Activated CD8-positive, alpha-beta memory T cell treated with anti-CD3 and anti-CD28 coated beads for 1 hour (primary cell): ENCODE results near the gene SH3RF3.

Source experiments
- DNase-seq, 2 donors: peaks; one replicate each; pipeline ENCODE4 v3.0.0-alpha.2; 2020; ENCODE audit warnings: low read depth in 1 of 2; ENCODE audit errors: extremely low read depth in 1 of 2

Gene SH3RF3

DNA sequence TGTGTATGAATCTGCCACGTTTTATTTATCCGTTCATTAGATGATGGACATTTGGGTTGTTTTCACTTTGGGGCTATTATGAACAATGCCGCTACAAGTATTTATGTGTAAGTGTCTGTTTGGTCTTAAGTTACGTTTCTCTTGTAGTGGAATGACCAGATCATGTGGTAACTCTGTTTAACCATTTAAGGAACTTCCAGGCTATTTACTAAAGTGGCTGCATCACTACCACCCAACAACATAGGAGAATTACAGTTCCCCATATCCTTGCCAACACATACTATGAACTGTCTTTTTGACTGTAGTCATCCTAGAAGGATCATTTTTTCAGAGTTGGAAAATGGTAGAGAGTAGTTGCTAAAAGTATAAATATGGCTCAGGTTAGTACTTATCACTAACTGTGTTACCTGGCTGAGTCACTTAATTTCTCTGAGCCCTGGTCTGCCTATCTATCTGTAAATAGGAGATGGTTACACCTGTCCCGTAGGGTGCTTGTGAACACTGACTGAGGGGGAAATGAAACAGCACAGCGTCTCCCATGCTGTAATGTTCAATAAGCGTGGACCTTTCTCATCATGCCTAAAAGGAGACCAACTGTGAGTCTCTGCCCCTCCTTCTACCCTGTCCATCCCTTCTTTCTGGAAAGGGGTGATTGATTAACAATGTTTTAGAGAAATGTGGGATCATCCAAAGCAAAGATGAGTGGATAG lies 103.1 kb downstream of the SH3RF3 start:
- no peak for DNase-seq

GRCh38 chr2:109232909-109233308 lies 103.9 kb downstream of the SH3RF3 start:
- no peak for DNase-seq

DNA sequence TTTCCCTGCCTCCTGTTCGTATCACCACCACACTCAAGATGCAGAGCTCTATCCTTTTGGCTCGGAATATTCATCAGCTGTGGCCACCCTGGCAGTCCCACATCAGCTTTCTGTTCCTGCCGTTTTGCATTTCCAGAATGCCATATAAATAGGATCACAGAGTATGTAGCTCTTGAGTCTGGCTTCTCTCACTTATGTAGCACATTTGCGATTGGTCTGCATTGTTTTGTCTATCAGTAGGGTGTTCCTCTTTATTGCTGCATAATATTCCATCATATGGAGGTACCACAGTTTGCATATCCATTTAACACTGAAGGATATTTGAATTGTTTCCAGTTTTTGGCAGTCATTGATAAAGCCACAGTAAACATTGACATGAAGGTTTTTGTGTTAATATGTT lies 104.6 kb downstream of the SH3RF3 start:
- DNase-seq = no peak

DNA sequence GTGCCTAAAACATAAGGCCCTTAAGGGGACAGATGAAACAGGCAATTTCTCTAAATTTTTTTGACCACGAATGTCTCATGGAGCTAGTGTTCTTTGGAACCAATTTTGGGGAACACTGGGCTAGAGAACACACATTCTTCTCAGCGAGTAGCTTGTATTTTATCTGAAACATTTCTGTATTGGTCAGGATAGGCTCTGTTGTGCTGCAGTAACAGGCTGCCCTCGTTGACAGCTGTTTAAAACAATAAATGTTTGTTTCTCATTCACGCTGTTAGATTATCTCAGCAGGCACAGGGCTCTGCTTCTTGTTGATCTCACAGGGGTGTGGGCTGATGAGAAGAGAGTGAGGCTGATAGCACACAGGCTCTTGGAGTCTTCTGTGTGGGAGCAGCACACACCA lies 105.3 kb downstream of the SH3RF3 start:
- no peak for DNase-seq

DNA sequence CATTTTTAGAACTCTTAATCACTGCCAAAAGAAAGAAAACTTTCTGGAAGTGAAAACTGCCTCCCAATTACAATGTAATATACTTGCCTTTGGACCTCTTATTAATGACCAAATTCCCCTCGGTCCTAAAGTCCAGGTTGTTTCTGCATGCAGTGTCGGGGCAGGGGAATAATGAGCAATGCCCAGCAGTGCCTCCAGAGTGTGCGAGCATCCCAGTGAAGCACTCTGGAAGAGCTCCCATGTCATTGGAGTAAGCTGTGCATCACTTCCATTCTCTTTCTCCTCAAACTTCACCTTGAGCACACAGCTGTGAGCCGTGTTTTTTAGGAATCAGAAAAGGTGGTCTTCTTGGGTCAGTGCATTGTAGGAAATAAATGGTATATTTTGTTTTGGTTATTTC lies 107.1 kb downstream of the SH3RF3 start:
- no peak for DNase-seq

DNA sequence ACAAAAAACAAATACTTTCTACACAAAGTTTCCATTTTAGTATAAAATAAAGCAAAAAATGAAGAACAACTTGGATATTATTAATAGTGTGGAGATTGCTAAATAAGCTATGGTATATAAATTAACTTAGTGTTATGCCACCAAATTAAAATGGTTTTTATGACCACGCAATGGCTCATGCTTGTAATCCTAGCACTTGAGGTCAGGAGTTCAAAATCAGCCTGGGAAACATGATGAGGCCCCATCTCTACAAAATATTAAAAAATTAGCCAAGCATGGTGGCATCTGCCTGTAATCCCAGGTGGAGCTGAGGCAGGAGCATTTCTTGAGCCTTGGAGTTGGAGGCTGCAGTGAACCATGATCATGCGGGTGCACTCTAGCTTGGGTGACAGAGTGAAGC lies 108.8 kb downstream of the SH3RF3 start:
- no peak for DNase-seq

- DNase-seq = no peak
These were observed 109.6 kb downstream of the SH3RF3 start for GRCh38 chr2:109238580-109238979.

DNA sequence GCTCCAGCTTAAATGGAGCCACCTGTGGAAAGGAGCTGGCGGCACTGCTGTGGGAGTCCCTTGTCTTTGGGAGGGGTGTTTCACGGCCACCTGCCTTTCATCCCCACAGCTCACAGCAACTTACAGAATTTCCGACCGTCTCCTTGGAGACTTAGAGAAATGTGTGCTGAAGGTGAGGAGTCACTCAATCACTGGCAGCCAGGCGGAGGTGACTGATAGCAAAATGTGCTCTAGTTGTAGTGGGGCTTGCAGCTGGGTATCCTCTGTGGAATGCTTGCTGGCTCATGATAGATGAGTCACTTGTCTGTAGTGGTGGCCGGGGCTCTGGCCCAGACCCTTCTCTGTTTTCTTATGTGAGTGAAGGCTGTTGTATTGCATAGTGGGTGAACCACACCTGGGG lies 110.7 kb downstream of the SH3RF3 start:
- DNase-seq = no peak

GRCh38 chr2:109242210-109242653 lies 113.2 kb downstream of the SH3RF3 start:
- no peak for DNase-seq

GRCh38 chr2:109242654-109243331 lies 113.8 kb downstream of the SH3RF3 start:
- no peak for DNase-seq

DNA sequence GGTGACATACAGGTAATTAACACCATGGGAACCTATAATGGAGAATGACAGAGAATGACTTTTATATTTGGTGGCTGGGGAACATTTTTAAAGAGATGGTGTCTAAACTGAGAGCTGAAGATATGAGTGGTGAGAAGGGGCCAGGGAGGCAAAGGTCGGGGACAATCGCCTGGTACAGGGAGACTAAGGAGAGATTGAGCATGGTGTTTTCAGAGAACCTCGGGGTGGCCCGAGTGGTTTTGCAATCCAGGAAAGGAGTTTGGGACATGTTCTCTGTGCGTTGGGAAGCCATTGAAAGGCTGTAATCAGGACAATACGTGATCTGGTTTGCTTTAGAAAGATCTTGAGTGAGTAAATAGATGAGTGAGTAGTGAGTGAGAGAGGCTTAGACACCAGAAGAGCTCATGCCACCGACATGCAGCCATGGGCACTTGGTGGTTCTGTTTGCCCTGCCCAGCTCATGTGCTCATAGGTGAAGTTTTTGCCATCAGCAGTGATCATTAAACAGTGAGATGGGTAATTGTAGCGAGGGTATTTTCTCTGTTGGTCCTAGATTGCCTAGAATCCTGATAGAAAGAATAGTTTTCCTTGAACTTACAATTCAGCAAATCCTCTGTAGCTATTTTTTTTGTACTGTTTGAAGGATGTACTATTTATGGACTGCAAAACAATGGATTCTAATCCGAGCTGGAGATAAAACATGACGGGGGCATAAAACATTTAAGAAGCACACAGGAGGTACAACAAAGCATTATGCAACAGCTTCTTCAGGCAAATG lies 114.7 kb downstream of the SH3RF3 start:
- DNase-seq = no peak

DNA sequence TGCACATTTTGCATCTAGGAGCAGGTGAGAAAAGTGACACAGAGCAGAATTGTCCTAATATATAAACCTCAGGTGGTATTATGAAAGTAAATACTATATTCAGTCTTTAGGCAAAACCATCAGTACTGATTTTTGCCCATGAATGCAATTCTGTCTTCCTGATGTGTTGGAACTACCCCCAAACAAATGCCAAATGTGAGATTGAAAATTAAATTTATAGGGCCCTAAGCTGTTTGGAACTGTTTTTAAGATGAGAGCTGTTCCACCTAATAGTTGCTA lies 115.2 kb downstream of the SH3RF3 start:
- DNase-seq = no peak

DNA sequence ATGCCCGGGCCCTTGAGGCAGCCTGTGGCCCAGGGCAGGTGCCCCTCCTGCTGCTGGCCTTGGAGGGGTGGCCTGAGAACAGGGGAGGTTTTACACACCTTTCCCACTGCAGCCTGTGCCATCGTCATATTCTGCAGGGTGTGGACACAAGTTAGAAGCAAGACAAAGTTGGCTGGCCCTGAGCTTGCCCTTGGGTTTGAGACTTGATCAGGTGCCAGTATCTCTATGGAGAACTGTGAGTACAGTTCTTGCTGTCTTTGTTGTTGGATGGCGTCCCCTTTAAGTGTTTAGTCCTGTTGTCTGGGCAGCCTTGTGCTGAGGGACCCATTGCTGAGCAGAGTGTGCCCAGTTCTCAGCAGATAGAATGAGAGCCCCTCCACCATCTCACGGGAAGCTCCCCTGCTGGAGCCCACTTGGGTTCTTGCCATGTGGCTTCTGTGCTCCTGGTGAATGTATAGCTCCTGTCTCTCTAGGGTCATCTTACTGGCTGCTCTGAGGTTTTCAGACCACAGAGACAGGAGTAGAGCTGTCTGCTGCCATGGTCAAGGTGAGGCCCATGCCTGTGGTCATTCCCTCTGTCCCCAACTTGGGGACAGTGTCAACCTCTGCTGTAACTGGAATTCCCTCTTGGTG lies 115.9 kb downstream of the SH3RF3 start:
- DNase-seq = no peak

- no peak for DNase-seq
These were observed 117.2 kb downstream of the SH3RF3 start for GRCh38 chr2:109246176-109246575.

- DNase-seq = no peak
These were observed 117.6 kb downstream of the SH3RF3 start for GRCh38 chr2:109246616-109247015.

DNA sequence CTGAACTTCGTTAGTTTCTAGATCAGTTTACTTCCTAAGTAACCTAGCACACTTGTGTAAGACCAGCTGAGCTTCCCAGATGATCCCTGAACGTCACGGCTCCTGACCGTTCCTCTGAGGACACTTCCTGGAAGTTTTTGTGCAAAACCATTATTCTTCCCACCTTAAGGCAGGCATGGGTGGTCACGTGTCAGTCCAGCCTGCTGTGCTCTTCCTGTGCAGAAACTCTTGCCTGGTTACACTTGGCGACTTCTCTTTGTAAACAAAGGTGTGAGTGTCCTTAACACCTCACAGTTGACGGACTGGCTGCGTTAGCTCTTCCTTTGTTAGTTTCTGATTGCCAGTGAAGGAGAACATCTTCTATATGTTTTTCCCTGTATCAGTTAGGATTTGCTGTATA lies 118.3 kb downstream of the SH3RF3 start:
- DNase-seq = no peak

GRCh38 chr2:109247812-109248211 lies 118.8 kb downstream of the SH3RF3 start:
- no peak for DNase-seq

DNA sequence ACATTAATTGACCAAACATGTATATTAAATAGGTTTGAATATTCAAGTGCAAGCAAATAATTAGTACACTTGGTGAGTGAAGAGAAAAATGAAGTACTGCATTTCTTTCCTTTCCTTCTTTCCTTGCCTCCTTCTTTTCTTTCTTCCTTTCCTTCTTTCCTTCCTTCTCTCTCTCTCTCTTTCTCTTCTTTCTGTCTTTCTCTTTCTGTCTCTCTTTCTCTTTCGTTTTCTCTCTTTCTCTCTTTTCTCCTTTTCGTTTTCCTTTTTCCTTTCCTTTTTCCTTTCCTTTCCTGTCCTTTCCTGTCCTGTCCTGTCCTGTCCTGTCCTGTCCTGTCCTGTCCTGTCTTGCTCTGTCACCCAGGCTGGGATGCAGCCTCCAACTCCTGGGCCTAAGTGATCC lies 119.6 kb downstream of the SH3RF3 start:
- DNase-seq = no peak

DNA sequence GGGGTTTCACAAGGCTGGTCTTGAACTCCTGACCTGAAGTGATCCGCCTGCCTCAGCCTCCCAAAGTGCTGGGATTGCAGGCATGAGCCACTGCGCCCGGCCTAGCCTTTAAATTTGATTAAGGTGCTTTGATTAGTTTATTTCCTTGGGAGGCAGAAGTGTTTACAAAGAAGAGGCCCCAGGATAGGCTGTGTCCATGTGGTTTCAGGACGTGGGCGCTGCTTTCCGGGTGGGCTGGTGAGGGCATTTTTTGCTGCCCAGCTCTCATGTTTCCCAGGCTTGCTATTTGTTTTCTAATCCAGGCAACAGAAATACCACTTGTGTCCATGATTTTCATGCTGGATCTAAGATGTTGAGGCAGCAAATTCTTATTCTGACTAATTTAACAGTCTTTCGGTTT lies 124.2 kb downstream of the SH3RF3 start:
- no peak for DNase-seq

DNA sequence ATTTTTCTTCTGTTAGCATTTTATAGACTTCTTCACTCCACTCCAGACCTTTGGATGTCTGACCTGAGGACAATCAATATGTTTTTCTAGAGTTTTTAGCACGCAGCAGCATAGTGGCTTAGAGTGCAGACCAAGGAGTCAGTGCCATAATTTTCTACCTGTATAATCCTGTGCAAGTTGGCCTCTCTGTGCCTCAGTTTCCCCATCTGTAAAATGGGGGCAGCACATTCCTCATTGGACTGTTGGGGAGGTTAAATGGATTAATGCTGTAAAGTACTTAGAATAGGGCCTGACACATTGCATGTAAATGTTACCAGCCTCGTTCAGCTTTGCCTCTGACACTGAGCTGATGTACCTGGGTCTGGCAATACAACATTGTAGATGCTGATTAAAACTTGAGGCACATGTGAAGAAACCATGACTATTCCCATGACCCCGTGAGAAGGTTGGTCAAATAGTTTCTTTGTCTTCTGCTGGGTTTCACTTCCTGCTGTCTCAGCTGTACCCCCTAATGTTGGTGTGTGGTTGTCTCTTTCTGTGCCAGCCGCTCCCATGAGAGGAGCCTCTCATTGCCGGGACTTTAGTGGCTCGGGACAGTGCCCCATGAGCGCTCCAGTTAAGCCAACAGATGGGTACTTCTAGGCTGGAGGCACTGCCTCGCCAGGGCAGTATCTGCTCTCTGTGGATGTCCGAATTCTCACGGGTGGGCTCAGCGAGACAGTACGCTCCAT lies 125.3 kb downstream of the SH3RF3 start:
- DNase-seq = no peak

DNA sequence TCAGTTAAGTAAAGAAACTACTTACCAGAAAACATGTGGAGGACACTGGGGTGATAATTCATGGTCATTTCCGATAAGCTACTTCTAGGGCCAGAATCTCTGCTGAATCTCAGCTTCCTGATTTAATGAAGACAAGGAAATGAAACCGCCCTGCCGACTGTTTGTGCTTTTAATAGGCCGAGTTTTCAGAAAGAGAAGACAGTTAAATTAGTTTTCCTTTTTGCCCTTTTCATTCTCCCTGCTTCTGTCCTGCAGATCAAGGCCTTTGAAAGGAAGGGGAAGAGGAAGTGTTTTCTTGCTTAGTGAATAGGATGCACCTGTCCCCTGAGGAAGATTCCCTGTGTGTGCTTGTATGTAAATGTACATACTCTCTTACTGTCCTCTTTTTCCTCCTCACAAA lies 126.6 kb downstream of the SH3RF3 start:
- no peak for DNase-seq
